Neural cell (in vitro differentiated cells): ENCODE results near the gene PPP3CA.

Experiments
- EP300 ChIP-seq: fragments of 450-650 bp; conservative IDR thresholded peaks from 2 replicates; pipeline ENCODE4 v1.6.1; 2014; ENCODE audit warnings: antibody characterized with exemption, mild to moderate bottlenecking, moderate library complexity; ENCODE audit not compliant: poor library complexity, severe bottlenecking
- EZH2 ChIP-seq: fragments of 200-600, 300-800 bp; shearing (Covaris generic), sonication (generic); IDR thresholded peaks from 2 replicates; pipeline ENCODE4 v1.6.1; 2014; ENCODE audit warnings: antibody characterized with exemption, low read length, borderline replicate concordance, mild to moderate bottlenecking; ENCODE audit not compliant: insufficient read depth, poor library complexity, severe bottlenecking
- MXI1 ChIP-seq: fragments of 450-650 bp; conservative IDR thresholded peaks from 2 replicates; pipeline ENCODE4 v1.6.1; 2014; ENCODE audit warnings: antibody characterized with exemption, mild to moderate bottlenecking; ENCODE audit not compliant: poor library complexity, severe bottlenecking
- POLR2AphosphoS5 ChIP-seq: IDR thresholded peaks from 2 replicates; pipeline ENCODE4 v1.6.1; 2012
- TAF1 ChIP-seq: IDR thresholded peaks from 2 replicates; pipeline ENCODE4 v1.6.1; 2012; ENCODE audit warnings: low read depth
- TF ChIP-seq, protein P1 (sequence below): fragments of 450-650 bp; IDR thresholded peaks from 2 replicates; pipeline ENCODE4 v1.5.1; 2014; ENCODE audit warnings: antibody characterized with exemption, mild to moderate bottlenecking, moderate library complexity; ENCODE audit not compliant: poor library complexity, severe bottlenecking
- TF ChIP-seq, protein P2 (sequence below): IDR thresholded peaks from 2 replicates; pipeline ENCODE4 v1.6.1; 2012; ENCODE audit warnings: borderline replicate concordance

GRCh38 chr4:101126059-101126458 lies 221.3 kb downstream of the PPP3CA start:
- TF ChIP-seq, protein P1, sequence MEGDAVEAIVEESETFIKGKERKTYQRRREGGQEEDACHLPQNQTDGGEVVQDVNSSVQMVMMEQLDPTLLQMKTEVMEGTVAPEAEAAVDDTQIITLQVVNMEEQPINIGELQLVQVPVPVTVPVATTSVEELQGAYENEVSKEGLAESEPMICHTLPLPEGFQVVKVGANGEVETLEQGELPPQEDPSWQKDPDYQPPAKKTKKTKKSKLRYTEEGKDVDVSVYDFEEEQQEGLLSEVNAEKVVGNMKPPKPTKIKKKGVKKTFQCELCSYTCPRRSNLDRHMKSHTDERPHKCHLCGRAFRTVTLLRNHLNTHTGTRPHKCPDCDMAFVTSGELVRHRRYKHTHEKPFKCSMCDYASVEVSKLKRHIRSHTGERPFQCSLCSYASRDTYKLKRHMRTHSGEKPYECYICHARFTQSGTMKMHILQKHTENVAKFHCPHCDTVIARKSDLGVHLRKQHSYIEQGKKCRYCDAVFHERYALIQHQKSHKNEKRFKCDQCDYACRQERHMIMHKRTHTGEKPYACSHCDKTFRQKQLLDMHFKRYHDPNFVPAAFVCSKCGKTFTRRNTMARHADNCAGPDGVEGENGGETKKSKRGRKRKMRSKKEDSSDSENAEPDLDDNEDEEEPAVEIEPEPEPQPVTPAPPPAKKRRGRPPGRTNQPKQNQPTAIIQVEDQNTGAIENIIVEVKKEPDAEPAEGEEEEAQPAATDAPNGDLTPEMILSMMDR: no peak
- TF ChIP-seq EZH2 (no peak), POLR2AphosphoS5 (no peak), TAF1 (no peak), MXI1 (no peak), EP300 (no peak)
- TF ChIP-seq, protein P2, sequence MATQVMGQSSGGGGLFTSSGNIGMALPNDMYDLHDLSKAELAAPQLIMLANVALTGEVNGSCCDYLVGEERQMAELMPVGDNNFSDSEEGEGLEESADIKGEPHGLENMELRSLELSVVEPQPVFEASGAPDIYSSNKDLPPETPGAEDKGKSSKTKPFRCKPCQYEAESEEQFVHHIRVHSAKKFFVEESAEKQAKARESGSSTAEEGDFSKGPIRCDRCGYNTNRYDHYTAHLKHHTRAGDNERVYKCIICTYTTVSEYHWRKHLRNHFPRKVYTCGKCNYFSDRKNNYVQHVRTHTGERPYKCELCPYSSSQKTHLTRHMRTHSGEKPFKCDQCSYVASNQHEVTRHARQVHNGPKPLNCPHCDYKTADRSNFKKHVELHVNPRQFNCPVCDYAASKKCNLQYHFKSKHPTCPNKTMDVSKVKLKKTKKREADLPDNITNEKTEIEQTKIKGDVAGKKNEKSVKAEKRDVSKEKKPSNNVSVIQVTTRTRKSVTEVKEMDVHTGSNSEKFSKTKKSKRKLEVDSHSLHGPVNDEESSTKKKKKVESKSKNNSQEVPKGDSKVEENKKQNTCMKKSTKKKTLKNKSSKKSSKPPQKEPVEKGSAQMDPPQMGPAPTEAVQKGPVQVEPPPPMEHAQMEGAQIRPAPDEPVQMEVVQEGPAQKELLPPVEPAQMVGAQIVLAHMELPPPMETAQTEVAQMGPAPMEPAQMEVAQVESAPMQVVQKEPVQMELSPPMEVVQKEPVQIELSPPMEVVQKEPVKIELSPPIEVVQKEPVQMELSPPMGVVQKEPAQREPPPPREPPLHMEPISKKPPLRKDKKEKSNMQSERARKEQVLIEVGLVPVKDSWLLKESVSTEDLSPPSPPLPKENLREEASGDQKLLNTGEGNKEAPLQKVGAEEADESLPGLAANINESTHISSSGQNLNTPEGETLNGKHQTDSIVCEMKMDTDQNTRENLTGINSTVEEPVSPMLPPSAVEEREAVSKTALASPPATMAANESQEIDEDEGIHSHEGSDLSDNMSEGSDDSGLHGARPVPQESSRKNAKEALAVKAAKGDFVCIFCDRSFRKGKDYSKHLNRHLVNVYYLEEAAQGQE: no peak
